Neural progenitor cell (in vitro differentiated cells): Measurements from ENCODE around the gene HIVEP2.

Experiments used
- CTCF ChIP-seq: fragments of 200-600 bp; sonication (generic); IDR thresholded peaks from 2 replicates; pipeline ENCODE4 v1.5.1; 2017; ENCODE audit warnings: antibody characterized with exemption, mild to moderate bottlenecking
- EZH2 ChIP-seq: fragments of 200-600 bp; sonication (generic); IDR thresholded peaks from 2 replicates; pipeline ENCODE4 v1.6.1; 2017; ENCODE audit warnings: antibody characterized with exemption, mild to moderate bottlenecking, moderate library complexity

- TF ChIP-seq EZH2 (no peak), CTCF (no peak)
Observed at GRCh38 chr6:142713959-142714358, 231.0 kb downstream of the HIVEP2 start.
